C4-2B (cell line): ENCODE measurements around the gene TNFRSF19.

Experiments
- H3K27ac ChIP-seq: fragments of 450-650 bp; 2 replicates; pipeline ENCODE4 v1.5.1; 2017
- ZFX ChIP-seq: fragments of 450-650 bp; IDR thresholded peaks from 2 replicates; pipeline ENCODE4 v1.6.1; 2017
- TF ChIP-seq, protein P1 (sequence below): fragments of 450-650 bp; conservative IDR thresholded peaks from 2 replicates; pipeline ENCODE4 v1.5.1; 2017; ENCODE audit warnings: mild to moderate bottlenecking

The TNFRSF19 gene

GRCh38 chr13:23678795-23679194, 108.6 kb downstream of the TNFRSF19 start:
- H3K27ac ChIP-seq, result no peak overlapping the region

GRCh38 chr13:23679220-23679619, 109.0 kb downstream of the TNFRSF19 start:
- TF ChIP-seq, protein P1, sequence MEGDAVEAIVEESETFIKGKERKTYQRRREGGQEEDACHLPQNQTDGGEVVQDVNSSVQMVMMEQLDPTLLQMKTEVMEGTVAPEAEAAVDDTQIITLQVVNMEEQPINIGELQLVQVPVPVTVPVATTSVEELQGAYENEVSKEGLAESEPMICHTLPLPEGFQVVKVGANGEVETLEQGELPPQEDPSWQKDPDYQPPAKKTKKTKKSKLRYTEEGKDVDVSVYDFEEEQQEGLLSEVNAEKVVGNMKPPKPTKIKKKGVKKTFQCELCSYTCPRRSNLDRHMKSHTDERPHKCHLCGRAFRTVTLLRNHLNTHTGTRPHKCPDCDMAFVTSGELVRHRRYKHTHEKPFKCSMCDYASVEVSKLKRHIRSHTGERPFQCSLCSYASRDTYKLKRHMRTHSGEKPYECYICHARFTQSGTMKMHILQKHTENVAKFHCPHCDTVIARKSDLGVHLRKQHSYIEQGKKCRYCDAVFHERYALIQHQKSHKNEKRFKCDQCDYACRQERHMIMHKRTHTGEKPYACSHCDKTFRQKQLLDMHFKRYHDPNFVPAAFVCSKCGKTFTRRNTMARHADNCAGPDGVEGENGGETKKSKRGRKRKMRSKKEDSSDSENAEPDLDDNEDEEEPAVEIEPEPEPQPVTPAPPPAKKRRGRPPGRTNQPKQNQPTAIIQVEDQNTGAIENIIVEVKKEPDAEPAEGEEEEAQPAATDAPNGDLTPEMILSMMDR, result no peak
- TF ChIP-seq ZFX, result no peak
- H3K27ac ChIP-seq, result no peak overlapping the region

More at GRCh38 chr13:23678795-23679194, 108.6 kb downstream of the TNFRSF19 start:
- TF ChIP-seq, protein P1, result no peak
- TF ChIP-seq ZFX, result no peak

DNA sequence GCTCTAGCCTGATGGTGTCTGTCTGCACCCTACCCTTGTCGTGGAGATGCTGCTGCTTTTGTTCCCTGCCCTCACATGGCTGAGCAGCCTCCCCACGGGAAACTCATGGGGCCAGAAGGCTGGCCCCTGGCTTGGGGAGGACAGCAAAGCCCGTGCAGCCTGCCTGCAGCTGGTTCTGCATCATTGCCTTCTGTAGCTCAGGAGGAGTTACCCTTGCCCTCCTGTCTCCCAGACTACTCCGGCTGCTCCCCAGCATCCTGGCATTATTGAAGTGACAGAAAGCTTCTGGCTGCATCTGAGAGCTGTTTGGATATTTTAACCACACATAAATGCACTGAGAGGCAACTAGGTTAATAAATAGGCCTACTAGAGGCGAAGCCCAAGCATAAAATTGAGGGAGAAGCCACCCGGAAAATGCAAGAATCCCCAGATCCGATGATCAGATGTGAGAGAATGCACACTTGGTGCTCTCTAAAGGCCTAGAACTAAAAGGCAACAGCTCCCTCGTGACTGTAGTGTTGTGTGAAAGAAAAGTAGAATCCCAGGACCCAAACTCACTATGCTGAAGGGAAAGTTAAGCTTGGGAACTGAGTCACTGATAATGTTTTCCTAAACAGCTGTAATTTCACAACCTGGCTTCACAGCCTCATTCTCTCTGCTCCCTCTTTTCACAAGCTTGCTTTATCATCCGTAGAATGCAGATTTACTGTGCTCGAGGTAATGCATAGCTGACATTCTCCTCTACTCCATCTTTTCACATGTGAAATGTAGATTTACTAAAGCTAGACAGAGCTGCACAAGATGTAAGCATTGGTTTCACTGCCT, 110.8 kb downstream of the TNFRSF19 start:
- H3K27ac ChIP-seq, result no peak overlapping the region
- TF ChIP-seq, protein P1, result no peak
- TF ChIP-seq ZFX, result no peak

- H3K27ac ChIP-seq, result no peak overlapping the region
- no peak for TF ChIP-seq ZFX
- TF ChIP-seq, protein P1, result no peak
These were observed 112.9 kb downstream of the TNFRSF19 start for GRCh38 chr13:23683084-23683483.

DNA sequence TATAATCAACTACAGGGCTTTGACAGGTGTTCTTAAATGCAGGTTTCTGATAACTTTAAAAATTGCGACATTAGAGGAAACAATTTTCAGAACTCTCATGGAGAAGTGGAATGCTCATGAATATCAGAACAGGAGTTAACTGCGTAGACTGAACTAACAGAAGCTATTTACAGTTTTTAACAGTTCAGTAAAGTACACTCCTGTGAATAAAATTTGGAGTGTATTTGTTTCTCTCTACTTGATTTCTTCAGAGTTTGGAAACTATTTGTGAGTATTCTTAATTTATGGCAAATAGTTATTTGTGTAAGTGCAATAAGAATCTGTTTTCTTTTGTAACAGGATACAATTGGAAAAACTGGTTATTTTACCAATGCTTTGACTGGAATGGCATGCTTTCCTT, 114.4 kb downstream of the TNFRSF19 start:
- TF ChIP-seq, protein P1, result no peak
- no peak for TF ChIP-seq ZFX
- no peak overlapping the region for H3K27ac ChIP-seq

DNA sequence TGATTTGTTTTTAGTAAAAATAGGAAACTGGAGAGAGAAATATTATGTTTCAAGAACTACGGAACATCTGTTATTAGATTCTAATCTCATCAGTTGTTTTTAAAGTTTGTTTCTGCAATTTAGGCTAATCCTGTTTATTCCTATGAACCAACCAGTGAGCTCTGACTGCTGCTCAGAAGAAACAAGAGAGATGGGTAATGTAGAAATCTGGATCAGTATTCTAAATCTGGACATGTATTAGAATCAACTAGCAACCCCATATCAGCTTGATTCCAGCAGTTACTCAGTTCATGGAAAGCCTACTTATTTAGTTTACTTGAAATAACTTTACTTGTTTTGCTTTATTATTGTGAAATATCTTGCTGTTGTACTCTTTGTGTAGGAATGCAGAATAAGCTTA, 115.2 kb downstream of the TNFRSF19 start:
- TF ChIP-seq, protein P1, result no peak
- TF ChIP-seq ZFX, result no peak
- H3K27ac ChIP-seq, result no peak overlapping the region

GRCh38 chr13:23686948-23687347, 116.7 kb downstream of the TNFRSF19 start:
- TF ChIP-seq, protein P1, result no peak
- no peak for TF ChIP-seq ZFX
- H3K27ac ChIP-seq, result no peak overlapping the region
